ENCODE results near the gene STIP1.
A peak's percentile ranks its signal among the peaks of the same experiment; 100 is the strongest.

The STIP1 gene

GRCh38 chr11:64232967-64233315 lies 47.0 kb downstream of the STIP1 start:
- Histone ChIP-seq H3K4me2 (no peak overlapping the region), H3K27me3 (ENCODE audit: insufficient read depth, low read depth) (no peaks in the 10 kb centered on the region), H3K9ac (no peak overlapping the region), H3K36me3 (ENCODE audit: insufficient read depth) (no peaks in the 10 kb centered on the region), H3K4me3 (IDR thresholded peaks at IDR 0.05; ENCODE audit: insufficient read depth, low read depth, low read length) (no peak overlapping the region), H3K4me1 (ENCODE audit: low read depth, poor library complexity, severe bottlenecking) (peaks cover 23% of the 10 kb centered on the region), H4K20me1 (ENCODE audit: insufficient read depth) (no peaks in the 10 kb centered on the region), H2AFZ (ENCODE audit: low read depth) (no peak overlapping the region), H3K27ac (no peak overlapping the region), H3K79me2 (ENCODE audit: insufficient read depth, low read depth) (no peaks in the 10 kb centered on the region)
- TF ChIP-seq CTCF (conservative IDR thresholded peaks at IDR 0.05; ENCODE audit: low read depth, low read length), result no peak

GRCh38 chr11:64233913-64234586 lies 48.1 kb downstream of the STIP1 start, which contains the start of gene VEGFB:
TSS of gene VEGFB (plus strand) at chr11:64234584. CDS start at chr11:64234834, 250 bp downstream.
- H3K4me3 ChIP-seq (IDR thresholded peaks at IDR 0.05; ENCODE audit: insufficient read depth, low read depth, low read length), result peak within 1 kb of the TSS; percentile 40
- peaks cover 23% of the 10 kb centered on the region for H3K4me1 ChIP-seq (ENCODE audit: low read depth, poor library complexity, severe bottlenecking)
- no peak for TF ChIP-seq CTCF (conservative IDR thresholded peaks at IDR 0.05; ENCODE audit: low read depth, low read length)
- H3K79me2 ChIP-seq (ENCODE audit: insufficient read depth, low read depth), result no peaks in the 10 kb centered on the region
- H3K9ac ChIP-seq, result peak within 1 kb of the TSS; percentile 25; the same call in 1 of the 2 replicates
- peak within 1 kb of the TSS; percentile 67 for H2AFZ ChIP-seq (ENCODE audit: low read depth)
- no peaks in the 10 kb centered on the region for H4K20me1 ChIP-seq (ENCODE audit: insufficient read depth)
- H3K36me3 ChIP-seq (ENCODE audit: insufficient read depth), result no peaks in the 10 kb centered on the region
- no peak within 1 kb of the TSS for H3K27ac ChIP-seq
- H3K4me2 ChIP-seq, result peak within 1 kb of the TSS; percentile 88
- no peaks in the 10 kb centered on the region for H3K27me3 ChIP-seq (ENCODE audit: insufficient read depth, low read depth)

GRCh38 chr11:64234647-64235379 lies 48.8 kb downstream of the STIP1 start:
- peak overlapping the region; percentile 25; the same call in 1 of the 2 replicates for H3K9ac ChIP-seq

More at GRCh38 chr11:64234647-64235379, 48.8 kb downstream of the STIP1 start:
- Histone ChIP-seq H4K20me1 (ENCODE audit: insufficient read depth) (no peaks in the 10 kb centered on the region), H3K79me2 (ENCODE audit: insufficient read depth, low read depth) (no peaks in the 10 kb centered on the region), H3K27ac (no peak overlapping the region), H3K4me2 (peak overlapping the region; percentile 88), H3K4me1 (ENCODE audit: low read depth, poor library complexity, severe bottlenecking) (peaks cover 25% of the 10 kb centered on the region), H3K36me3 (ENCODE audit: insufficient read depth) (no peaks in the 10 kb centered on the region), H3K27me3 (ENCODE audit: insufficient read depth, low read depth) (no peaks in the 10 kb centered on the region), H2AFZ (ENCODE audit: low read depth) (peak overlapping the region; percentile 10; the same call in 1 of the 2 replicates), H3K4me3 (IDR thresholded peaks at IDR 0.05; ENCODE audit: insufficient read depth, low read depth, low read length) (peak overlapping the region; percentile 40)
- no peak for TF ChIP-seq CTCF (conservative IDR thresholded peaks at IDR 0.05; ENCODE audit: low read depth, low read length)
